DMS53 (cell line): ENCODE data around the gene PDGFB.
"Not testable (repeated sequence)": the region's sequence is repeated elsewhere in the genome, so short reads cannot be mapped to it uniquely, and the experiment has no call there.

ENCODE experiments used
- DNase-seq: peaks from one replicate; lab custom pipeline; 2025; lab: John Stamatoyannopoulos, UW

The PDGFB gene

GRCh38 chr22:39226353-39226752, 18.4 kb downstream of the PDGFB start:
- DNase-seq = no peak

- DNase-seq = no peak
Observed at GRCh38 chr22:39225591-39225990, 19.2 kb downstream of the PDGFB start.

GRCh38 chr22:39224550-39224949, 20.2 kb downstream of the PDGFB start:
- DNase-seq = no peak

GRCh38 chr22:39223091-39223710, 21.6 kb downstream of the PDGFB start:
- no peak for DNase-seq

- DNase-seq = no peak
Observed at GRCh38 chr22:39221999-39222686, 22.6 kb downstream of the PDGFB start.

- DNase-seq = no peak
Observed at GRCh38 chr22:39220890-39221850, 23.6 kb downstream of the PDGFB start.

GRCh38 chr22:39220450-39220849, 24.3 kb downstream of the PDGFB start:
- no peak for DNase-seq

GRCh38 chr22:39219071-39220039, 25.4 kb downstream of the PDGFB start:
- peak; percentile 61 for DNase-seq

GRCh38 chr22:39218432-39218831, 26.4 kb downstream of the PDGFB start:
- DNase-seq = not testable (repeated sequence)

- DNase-seq = no peak
Observed at GRCh38 chr22:39216143-39216490, 28.7 kb downstream of the PDGFB start.

- DNase-seq = no peak
Observed at GRCh38 chr22:39215426-39216142, 29.2 kb downstream of the PDGFB start.

- no peak for DNase-seq
Observed at GRCh38 chr22:39215070-39215396, 29.7 kb downstream of the PDGFB start.

- DNase-seq = peak; percentile 88
Observed at GRCh38 chr22:39214383-39215069, 30.3 kb downstream of the PDGFB start.

- DNase-seq = no peak
Observed at GRCh38 chr22:39214006-39214382, 30.8 kb downstream of the PDGFB start.

- DNase-seq = no peak
Observed at GRCh38 chr22:39212721-39213376, 31.9 kb downstream of the PDGFB start.

GRCh38 chr22:39209756-39210155, 35.0 kb downstream of the PDGFB start:
- peak; percentile 99 for DNase-seq

GRCh38 chr22:39208013-39208680, 36.6 kb downstream of the PDGFB start:
- DNase-seq = peak; percentile 56

- DNase-seq = peak; percentile 93
Observed at GRCh38 chr22:39207141-39208012, 37.4 kb downstream of the PDGFB start.
